ENCODE data around the gene TRIM28.

Gene TRIM28

DNA sequence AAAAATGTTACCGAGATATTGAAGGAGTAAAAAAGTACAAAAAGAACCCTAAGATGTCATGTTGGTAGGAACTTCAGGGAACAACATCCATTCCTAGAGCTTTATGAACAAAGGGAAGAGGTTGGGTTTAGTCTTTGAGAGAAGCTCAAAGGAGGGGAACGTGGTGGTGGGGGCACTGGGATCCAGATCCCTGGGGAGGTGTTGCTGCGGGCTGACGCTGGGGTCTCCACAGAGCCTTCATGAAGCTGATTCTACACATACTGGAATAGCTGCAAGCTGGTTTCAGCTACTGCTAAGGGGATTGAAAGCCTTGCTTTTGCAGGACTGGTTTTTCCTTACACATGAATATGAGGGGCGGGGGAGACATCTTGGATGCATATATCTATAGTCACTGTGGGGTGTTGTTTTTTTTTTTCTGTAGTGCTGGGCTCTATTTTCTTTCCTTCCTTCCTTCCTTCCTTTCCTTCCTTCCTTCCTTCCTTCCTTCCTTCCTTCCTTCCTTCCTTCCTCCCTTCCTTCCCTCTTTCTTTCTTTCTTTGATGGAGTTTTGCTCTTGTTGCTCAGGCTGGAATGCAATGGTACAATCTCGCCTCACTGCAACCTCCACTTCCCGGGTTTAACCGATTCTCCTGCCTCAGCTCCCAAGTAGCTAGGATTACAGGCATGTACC is 35.7 kb downstream of the TRIM28 start:
- DNase-seq, result peak; percentile 3
- Histone ChIP-seq H3K36me3 (ENCODE audit: insufficient read depth, low read length) (peaks cover 27% of the 10 kb centered on the region), H3K79me2 (ENCODE audit: insufficient read depth, low read length) (peaks cover 21% of the 10 kb centered on the region), H3K4me3 (ENCODE audit: low read depth in 1 of 2, low read length in 2 of 2) (no peak overlapping the region), H3K4me1 (ENCODE audit: insufficient read depth, low read length) (peaks cover 13% of the 10 kb centered on the region), H4K20me1 (ENCODE audit: insufficient read depth, low read length) (0 out of 2 replicates have a peak, but pooled peaks cover 11% of the 10 kb centered on the region), H3K9ac (ENCODE audit: low read depth, low read length) (no peak overlapping the region), H3K27me3 (ENCODE audit: insufficient read depth, low read length, poor library complexity) (no peaks in the 10 kb centered on the region), H3K27ac (ENCODE audit: low read length) (no peak overlapping the region), H3K4me2 (ENCODE audit: insufficient read depth, low read length) (no peak overlapping the region), H2AFZ (ENCODE audit: low read depth, low read length) (no peak overlapping the region), H3K9me3 (ENCODE audit: insufficient read depth, low read length, severe bottlenecking) (no peaks in the 10 kb centered on the region)
- no peak for ATAC-seq (ENCODE audit: insufficient read depth, low read depth)
- no peak for TF ChIP-seq EZH2 (IDR thresholded peaks at IDR 0.05; ENCODE audit: borderline replicate concordance, low read depth, low read length, severe bottlenecking)
- TF ChIP-seq, protein P1, sequence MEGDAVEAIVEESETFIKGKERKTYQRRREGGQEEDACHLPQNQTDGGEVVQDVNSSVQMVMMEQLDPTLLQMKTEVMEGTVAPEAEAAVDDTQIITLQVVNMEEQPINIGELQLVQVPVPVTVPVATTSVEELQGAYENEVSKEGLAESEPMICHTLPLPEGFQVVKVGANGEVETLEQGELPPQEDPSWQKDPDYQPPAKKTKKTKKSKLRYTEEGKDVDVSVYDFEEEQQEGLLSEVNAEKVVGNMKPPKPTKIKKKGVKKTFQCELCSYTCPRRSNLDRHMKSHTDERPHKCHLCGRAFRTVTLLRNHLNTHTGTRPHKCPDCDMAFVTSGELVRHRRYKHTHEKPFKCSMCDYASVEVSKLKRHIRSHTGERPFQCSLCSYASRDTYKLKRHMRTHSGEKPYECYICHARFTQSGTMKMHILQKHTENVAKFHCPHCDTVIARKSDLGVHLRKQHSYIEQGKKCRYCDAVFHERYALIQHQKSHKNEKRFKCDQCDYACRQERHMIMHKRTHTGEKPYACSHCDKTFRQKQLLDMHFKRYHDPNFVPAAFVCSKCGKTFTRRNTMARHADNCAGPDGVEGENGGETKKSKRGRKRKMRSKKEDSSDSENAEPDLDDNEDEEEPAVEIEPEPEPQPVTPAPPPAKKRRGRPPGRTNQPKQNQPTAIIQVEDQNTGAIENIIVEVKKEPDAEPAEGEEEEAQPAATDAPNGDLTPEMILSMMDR (IDR thresholded peaks at IDR 0.05; ENCODE audit: borderline replicate concordance, extremely low read depth, low read length, poor library complexity, severe bottlenecking), result no peak

DNA sequence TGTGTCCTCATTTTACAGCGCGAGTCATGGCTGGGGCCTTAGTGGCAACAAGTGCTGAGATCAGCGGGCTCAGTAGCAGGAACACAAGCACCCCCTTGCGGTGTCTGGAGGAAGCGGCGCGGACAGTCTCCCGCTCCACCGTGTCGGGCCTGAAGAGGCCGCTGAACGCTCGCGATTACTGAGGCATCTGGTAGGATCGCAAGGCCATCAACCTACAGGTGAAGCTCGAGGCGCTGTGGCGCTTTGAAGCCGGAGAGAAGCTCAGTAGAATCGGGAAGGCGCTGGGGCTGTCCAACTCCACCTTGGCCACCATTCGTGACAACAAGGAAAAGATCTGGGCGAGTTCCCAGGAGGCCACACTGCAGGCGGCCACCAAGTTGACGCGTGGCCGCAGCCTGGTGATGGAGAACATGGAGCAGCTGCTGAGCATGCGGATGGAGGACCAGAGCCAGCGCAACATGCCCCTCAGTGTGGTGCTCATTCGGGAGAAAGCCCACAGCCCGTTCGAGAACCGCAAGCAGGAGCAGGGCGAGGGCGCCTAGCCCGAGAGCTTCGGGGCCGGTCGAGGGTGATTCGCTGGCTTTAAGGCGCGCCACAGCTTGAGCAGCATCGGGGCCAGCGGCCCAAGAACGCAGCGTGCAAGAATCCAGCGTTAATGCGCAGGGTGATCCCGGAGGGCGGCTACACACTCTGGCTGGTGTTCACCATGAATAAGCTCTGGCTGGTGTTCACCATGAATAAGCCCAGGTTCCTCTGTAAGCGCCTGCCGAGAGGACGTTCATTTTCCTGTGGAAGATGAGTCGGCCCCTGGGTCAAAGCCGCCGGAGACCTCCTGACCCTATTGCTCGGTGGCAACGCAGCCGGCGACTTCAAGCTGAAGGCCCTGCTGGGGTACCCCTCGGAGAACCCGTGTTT is 37.6 kb downstream of the TRIM28 start:
- Histone ChIP-seq H3K36me3 (ENCODE audit: insufficient read depth, low read length) (peaks cover 35% of the 10 kb centered on the region), H3K9me3 (ENCODE audit: insufficient read depth, low read length, severe bottlenecking) (no peaks in the 10 kb centered on the region), H3K4me1 (ENCODE audit: insufficient read depth, low read length) (peaks cover 4% of the 10 kb centered on the region; the same call in 1 of the 2 replicates), H3K9ac (ENCODE audit: low read depth, low read length) (no peak overlapping the region), H4K20me1 (ENCODE audit: insufficient read depth, low read length) (0 out of 2 replicates have a peak, but pooled peaks cover 11% of the 10 kb centered on the region), H3K79me2 (ENCODE audit: insufficient read depth, low read length) (peaks cover 13% of the 10 kb centered on the region), H3K4me2 (ENCODE audit: insufficient read depth, low read length) (no peak overlapping the region), H3K4me3 (ENCODE audit: low read depth in 1 of 2, low read length in 2 of 2) (no peak overlapping the region), H3K27me3 (ENCODE audit: insufficient read depth, low read length, poor library complexity) (no peaks in the 10 kb centered on the region), H2AFZ (ENCODE audit: low read depth, low read length) (no peak overlapping the region), H3K27ac (ENCODE audit: low read length) (no peak overlapping the region)
- DNase-seq (peak; percentile 85), ATAC-seq (ENCODE audit: insufficient read depth, low read depth) (peak; percentile 95)
- TF ChIP-seq, protein P1 (IDR thresholded peaks at IDR 0.05; ENCODE audit: borderline replicate concordance, extremely low read depth, low read length, poor library complexity, severe bottlenecking), result peak; percentile 77
- TF ChIP-seq EZH2 (IDR thresholded peaks at IDR 0.05; ENCODE audit: borderline replicate concordance, low read depth, low read length, severe bottlenecking), result no peak

DNA sequence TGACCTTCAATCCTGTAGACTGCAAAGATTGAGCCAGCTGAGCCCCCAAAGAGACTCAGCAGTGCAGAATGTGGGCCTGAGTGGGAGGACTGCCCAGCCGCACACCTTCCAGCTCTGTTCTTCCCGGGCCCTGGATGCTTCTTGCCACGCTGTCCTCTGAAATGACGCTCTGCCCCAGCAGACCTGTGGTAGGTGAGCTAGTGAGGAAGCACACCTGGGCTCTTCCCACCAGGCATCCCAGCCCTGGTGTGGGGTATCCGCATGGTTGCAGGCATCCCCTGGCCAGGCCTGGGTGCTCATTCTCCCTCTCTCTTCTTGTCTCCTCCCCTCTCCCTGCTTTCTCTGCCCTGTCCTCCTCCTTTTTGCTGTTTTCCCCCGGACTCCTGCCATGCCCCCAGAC is 39.1 kb downstream of the TRIM28 start:
- DNase-seq (no peak), ATAC-seq (ENCODE audit: insufficient read depth, low read depth) (no peak)
- no peaks in the 10 kb centered on the region for H3K27me3 ChIP-seq (ENCODE audit: insufficient read depth, low read length, poor library complexity)
- H2AFZ ChIP-seq (ENCODE audit: low read depth, low read length), result no peak overlapping the region
- H3K79me2 ChIP-seq (ENCODE audit: insufficient read depth, low read length), result peaks cover 12% of the 10 kb centered on the region
- no peak overlapping the region for H3K9ac ChIP-seq (ENCODE audit: low read depth, low read length)
- H3K9me3 ChIP-seq (ENCODE audit: insufficient read depth, low read length, severe bottlenecking), result no peaks in the 10 kb centered on the region
- no peak overlapping the region for H3K4me2 ChIP-seq (ENCODE audit: insufficient read depth, low read length)
- H3K4me3 ChIP-seq (ENCODE audit: low read depth in 1 of 2, low read length in 2 of 2), result no peak overlapping the region
- TF ChIP-seq EZH2 (IDR thresholded peaks at IDR 0.05; ENCODE audit: borderline replicate concordance, low read depth, low read length, severe bottlenecking), result no peak
- TF ChIP-seq, protein P1 (IDR thresholded peaks at IDR 0.05; ENCODE audit: borderline replicate concordance, extremely low read depth, low read length, poor library complexity, severe bottlenecking), result no peak
- H4K20me1 ChIP-seq (ENCODE audit: insufficient read depth, low read length), result 0 out of 2 replicates have a peak, but pooled peaks cover 9% of the 10 kb centered on the region
- H3K27ac ChIP-seq (ENCODE audit: low read length), result no peak overlapping the region
- H3K4me1 ChIP-seq (ENCODE audit: insufficient read depth, low read length), result peaks cover 3% of the 10 kb centered on the region; the same call in 1 of the 2 replicates
- H3K36me3 ChIP-seq (ENCODE audit: insufficient read depth, low read length), result peaks cover 35% of the 10 kb centered on the region
